Natural killer cell treated with Interleukin-12 subunit alpha and Interleukin-12 subunit beta and Interleukin-15 and Interleukin-18, amount 100 ng/mL, for 72 hours (primary cell): Measurements from ENCODE around the gene INTS7. TPM values are rescaled to one million over a fixed set of nuclear protein-coding genes. Genes with fewer than 3 reads are reported as not detected.
A peak's percentile ranks its signal among the peaks of the same experiment; 100 is the strongest.

Experiments used
- ATAC-seq, 2 donors: fragments of 150-1000 bp; cut with Tn5 transposase in 1 of 2; sonication (Bioruptor Pico), chemical (Tn5 transposase) in 1 of 2; 2 replicates each; pipeline ENCODE4 v1.10.0; 2021
- DNase-seq: peaks from one replicate; pipeline ENCODE4 v3.0.0; 2022; ENCODE audit warnings: low spot score
- H3K27ac Mint-ChIP-seq, 2 donors: 1 replicate in 1 of 2; 2 replicates in 1 of 2; pipeline ENCODE4 v1.8.0; 2022; ENCODE audit warnings: mixed read lengths in 2 of 2, mild to moderate bottlenecking in 1 of 2, moderate library complexity in 1 of 2
- H3K27me3 Mint-ChIP-seq, 2 donors: 1 replicate in 1 of 2; 2 replicates in 1 of 2; pipeline ENCODE4 v1.8.0; 2022; ENCODE audit warnings: mixed read lengths in 2 of 2
- H3K36me3 Mint-ChIP-seq: one replicate; pipeline ENCODE4 v1.8.0; 2022; ENCODE audit warnings: mixed read lengths
- H3K4me1 Mint-ChIP-seq, 2 donors: 1 replicate in 1 of 2; 2 replicates in 1 of 2; pipeline ENCODE4 v1.8.0; 2022; ENCODE audit warnings: low read depth in 2 of 2, mixed read lengths in 2 of 2, mild to moderate bottlenecking in 1 of 2
- H3K4me3 Mint-ChIP-seq: one replicate; pipeline ENCODE4 v1.8.0; 2022; ENCODE audit warnings: mixed read lengths
- H3K9me3 Mint-ChIP-seq: 2 replicates; pipeline ENCODE4 v1.8.0; 2022; ENCODE audit warnings: mixed read lengths
- total RNA-seq, 2 donors: library from RNA; stranded (reverse); gene quantifications; one replicate each; pipeline ENCODE4 v1.2.3, GENCODE V29; 2022

INTS7 gene, protein sequence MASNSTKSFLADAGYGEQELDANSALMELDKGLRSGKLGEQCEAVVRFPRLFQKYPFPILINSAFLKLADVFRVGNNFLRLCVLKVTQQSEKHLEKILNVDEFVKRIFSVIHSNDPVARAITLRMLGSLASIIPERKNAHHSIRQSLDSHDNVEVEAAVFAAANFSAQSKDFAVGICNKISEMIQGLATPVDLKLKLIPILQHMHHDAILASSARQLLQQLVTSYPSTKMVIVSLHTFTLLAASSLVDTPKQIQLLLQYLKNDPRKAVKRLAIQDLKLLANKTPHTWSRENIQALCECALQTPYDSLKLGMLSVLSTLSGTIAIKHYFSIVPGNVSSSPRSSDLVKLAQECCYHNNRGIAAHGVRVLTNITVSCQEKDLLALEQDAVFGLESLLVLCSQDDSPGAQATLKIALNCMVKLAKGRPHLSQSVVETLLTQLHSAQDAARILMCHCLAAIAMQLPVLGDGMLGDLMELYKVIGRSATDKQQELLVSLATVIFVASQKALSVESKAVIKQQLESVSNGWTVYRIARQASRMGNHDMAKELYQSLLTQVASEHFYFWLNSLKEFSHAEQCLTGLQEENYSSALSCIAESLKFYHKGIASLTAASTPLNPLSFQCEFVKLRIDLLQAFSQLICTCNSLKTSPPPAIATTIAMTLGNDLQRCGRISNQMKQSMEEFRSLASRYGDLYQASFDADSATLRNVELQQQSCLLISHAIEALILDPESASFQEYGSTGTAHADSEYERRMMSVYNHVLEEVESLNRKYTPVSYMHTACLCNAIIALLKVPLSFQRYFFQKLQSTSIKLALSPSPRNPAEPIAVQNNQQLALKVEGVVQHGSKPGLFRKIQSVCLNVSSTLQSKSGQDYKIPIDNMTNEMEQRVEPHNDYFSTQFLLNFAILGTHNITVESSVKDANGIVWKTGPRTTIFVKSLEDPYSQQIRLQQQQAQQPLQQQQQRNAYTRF
- 10 to 100 TPM; 32.9 to 41.8 TPM for total RNA-seq

DNA sequence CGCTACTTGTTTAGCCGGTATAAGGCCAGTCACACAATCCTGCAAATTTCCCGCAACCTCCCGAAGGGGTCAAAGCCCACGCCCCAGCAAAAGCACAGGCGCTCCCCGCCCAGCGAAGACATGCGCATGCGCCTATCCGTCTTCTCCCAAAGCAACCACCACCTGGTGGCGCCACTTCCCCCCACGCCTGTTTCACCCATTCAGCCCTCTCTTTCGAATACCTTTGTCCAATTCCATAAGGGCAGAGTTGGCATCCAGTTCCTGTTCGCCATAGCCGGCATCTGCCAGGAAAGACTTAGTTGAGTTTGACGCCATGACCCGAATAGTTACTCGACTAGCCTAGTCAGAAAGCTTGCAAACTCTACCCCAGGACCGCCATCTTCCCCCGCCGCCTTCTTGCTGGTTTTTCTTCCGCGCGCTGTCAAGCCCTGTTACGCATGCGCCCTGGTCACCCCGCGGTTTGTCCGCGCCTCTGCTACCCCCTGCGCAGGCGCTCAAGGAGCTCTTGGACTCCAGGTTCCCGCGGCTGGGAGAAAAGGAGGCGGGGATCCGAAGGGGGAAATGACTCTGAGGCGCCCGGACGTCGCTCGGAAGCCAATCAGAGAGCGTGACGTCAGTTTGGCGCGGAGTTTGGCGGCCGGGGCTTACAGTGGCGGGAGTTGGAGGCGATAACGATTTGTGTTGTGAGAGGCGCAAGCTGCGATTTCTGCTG is at the start of gene INTS7, which contains the start of gene DTL:
Gene INTS7, minus strand, starts transcription at position 435 of the 712 bp plus-strand sequence. Its CDS starts 120 bp downstream, at position 315.
Gene DTL, plus strand, starts transcription at position 626 of the 712 bp plus-strand sequence. CDS start 143 bp downstream, outside the sequence.
- Mint-ChIP-seq H3K9me3 (no peaks in the 10 kb centered on the region), H3K36me3 (peaks cover 6% of the 10 kb centered on the region)
- ATAC-seq, result peak; percentile 91 to 96

GRCh38 chr1:212082765-212083406 is 47.5 kb upstream of the INTS7 start:
- peaks cover 0 to 4% of the 10 kb centered on the region in 2 donors for H3K4me1 Mint-ChIP-seq
- ATAC-seq, result no peak
- no peaks in the 10 kb centered on the region for H3K27me3 Mint-ChIP-seq
- peaks cover 8% of the 10 kb centered on the region for H3K36me3 Mint-ChIP-seq
- H3K9me3 Mint-ChIP-seq, result no peaks in the 10 kb centered on the region
- H3K27ac Mint-ChIP-seq, result no peak overlapping the region
- no peak overlapping the region for H3K4me3 Mint-ChIP-seq
- no peak for DNase-seq

More for the DNA sequence above, at the start of gene INTS7, which contains the start of gene DTL:
- peaks cover 46 to 65% of the 10 kb centered on the region in 2 donors for H3K4me1 Mint-ChIP-seq
- H3K27me3 Mint-ChIP-seq, result no peaks in the 10 kb centered on the region
- DNase-seq, result peak; percentile 99
- peak within 1 kb of the TSS; percentile 93 to 97 for H3K27ac Mint-ChIP-seq
- H3K4me3 Mint-ChIP-seq, result peak within 1 kb of the TSS; percentile 94

DNA sequence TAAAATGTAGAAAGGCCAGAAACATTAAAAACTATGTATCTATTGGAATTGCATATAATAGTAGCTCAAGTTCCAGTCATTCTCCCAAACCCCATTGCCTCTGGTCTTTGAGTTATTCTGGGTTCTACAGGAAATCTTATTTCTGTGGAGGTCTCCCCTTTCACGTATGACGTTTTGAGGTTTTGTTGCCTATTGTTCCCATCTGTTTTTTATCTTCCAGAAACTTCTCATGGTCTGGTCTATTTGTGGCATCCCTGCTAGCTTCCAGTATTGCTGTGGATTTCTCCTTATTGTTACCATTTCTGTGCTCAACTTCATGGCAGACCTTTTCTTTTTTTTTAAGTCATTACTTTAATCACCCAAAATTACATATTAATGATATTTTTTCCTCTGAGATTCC is 43.5 kb upstream of the INTS7 start:
- Mint-ChIP-seq H3K36me3 (no peaks in the 10 kb centered on the region), H3K4me1 (no peaks in the 10 kb centered on the region), H3K9me3 (no peaks in the 10 kb centered on the region), H3K27me3 (no peaks in the 10 kb centered on the region), H3K27ac (no peak overlapping the region), H3K4me3 (no peak overlapping the region)
- DNase-seq (no peak), ATAC-seq (no peak)

GRCh38 chr1:212077028-212077427 is 41.7 kb upstream of the INTS7 start:
- H3K4me1 Mint-ChIP-seq, result no peaks in the 10 kb centered on the region
- no peaks in the 10 kb centered on the region for H3K27me3 Mint-ChIP-seq
- H3K36me3 Mint-ChIP-seq, result no peaks in the 10 kb centered on the region
- DNase-seq (no peak), ATAC-seq (no peak)
- H3K9me3 Mint-ChIP-seq, result no peaks in the 10 kb centered on the region
- no peak overlapping the region for H3K27ac Mint-ChIP-seq
- H3K4me3 Mint-ChIP-seq, result no peak overlapping the region

DNA sequence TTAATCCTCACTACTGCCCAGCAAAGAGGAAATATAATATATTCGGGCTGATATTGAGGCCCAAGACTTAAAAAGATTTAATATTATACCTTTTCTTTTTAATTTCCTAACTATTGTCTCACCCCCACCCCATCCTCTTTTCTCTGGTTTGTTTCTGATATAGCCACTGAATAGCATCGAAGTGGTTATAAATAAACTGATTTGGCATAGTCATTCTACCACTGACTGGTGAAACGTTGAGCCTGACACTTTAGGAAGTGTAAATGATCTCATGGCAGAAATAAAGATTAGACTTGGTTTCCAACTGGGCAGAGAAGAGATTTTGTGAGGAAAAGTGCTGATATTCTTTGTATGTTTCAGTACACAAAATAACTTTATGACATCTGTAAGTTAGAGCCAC is 39.5 kb upstream of the INTS7 start:
- DNase-seq (no peak), ATAC-seq (no peak)
- Mint-ChIP-seq H3K36me3 (no peaks in the 10 kb centered on the region), H3K9me3 (no peaks in the 10 kb centered on the region), H3K4me1 (no peaks in the 10 kb centered on the region), H3K27ac (no peak overlapping the region), H3K27me3 (no peaks in the 10 kb centered on the region), H3K4me3 (no peak overlapping the region)

- Mint-ChIP-seq H3K4me3 (no peak overlapping the region), H3K9me3 (no peaks in the 10 kb centered on the region), H3K36me3 (no peaks in the 10 kb centered on the region), H3K4me1 (no peaks in the 10 kb centered on the region), H3K27me3 (no peaks in the 10 kb centered on the region), H3K27ac (no peak overlapping the region)
- ATAC-seq (no peak), DNase-seq (no peak)
Measured at GRCh38 chr1:212074313-212074712, 39.0 kb upstream of the INTS7 start.

DNA sequence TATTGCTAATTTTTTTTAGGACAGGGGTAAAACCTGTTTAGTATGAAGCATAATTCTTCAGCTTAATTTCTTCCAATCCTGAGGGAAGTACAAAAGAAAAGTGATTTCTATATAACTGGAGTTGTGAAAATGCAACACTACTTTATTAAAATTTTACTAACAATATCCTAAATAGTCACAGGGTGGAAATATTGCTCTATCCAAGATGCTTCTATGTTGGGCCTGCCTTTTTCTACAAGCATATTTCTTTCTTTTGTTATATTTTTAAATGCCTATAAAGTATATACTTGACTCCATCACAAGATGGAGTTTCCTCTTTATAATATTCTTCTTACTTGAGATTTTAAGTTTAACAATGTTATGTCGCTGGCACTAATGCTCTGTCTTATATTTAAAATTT is 38.1 kb upstream of the INTS7 start:
- DNase-seq (no peak), ATAC-seq (no peak)
- Mint-ChIP-seq H3K27me3 (no peaks in the 10 kb centered on the region), H3K36me3 (no peaks in the 10 kb centered on the region), H3K27ac (no peak overlapping the region), H3K4me3 (no peak overlapping the region), H3K9me3 (no peaks in the 10 kb centered on the region), H3K4me1 (no peaks in the 10 kb centered on the region)

DNA sequence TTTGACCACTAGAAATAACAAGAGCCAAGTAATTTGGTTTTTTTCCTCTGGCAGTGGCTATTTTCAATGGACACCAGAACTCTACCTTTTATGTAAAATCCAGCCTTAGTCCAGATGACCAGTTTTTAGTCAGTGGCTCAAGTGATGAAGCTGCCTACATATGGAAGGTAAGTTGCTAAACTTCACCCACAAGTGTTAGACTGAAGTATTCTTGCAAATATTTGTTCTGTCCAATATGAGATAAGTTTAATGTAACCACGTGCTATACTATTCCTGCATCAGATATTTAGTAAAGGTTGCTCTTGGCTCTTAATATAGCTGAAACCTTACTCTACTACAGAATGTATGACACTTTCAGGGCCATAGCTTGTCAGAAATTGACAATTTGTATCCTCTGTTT is 36.7 kb upstream of the INTS7 start:
- no peak overlapping the region for H3K27ac Mint-ChIP-seq
- H3K9me3 Mint-ChIP-seq, result no peaks in the 10 kb centered on the region
- no peaks in the 10 kb centered on the region for H3K4me1 Mint-ChIP-seq
- no peak for ATAC-seq
- DNase-seq, result no peak
- peaks cover under 1% of the 10 kb centered on the region for H3K36me3 Mint-ChIP-seq
- H3K4me3 Mint-ChIP-seq, result no peak overlapping the region
- H3K27me3 Mint-ChIP-seq, result no peaks in the 10 kb centered on the region

- DNase-seq (no peak), ATAC-seq (no peak)
- H3K9me3 Mint-ChIP-seq, result no peaks in the 10 kb centered on the region
- H3K27ac Mint-ChIP-seq, result peak overlapping the region; percentile 11 to 23
- peaks cover 7% of the 10 kb centered on the region for H3K36me3 Mint-ChIP-seq
- H3K27me3 Mint-ChIP-seq, result no peaks in the 10 kb centered on the region
- no peaks in the 10 kb centered on the region for H3K4me1 Mint-ChIP-seq
- H3K4me3 Mint-ChIP-seq, result no peak overlapping the region
Measured at GRCh38 chr1:212070720-212071302, 35.5 kb upstream of the INTS7 start.

GRCh38 chr1:212067787-212068186 is 32.4 kb upstream of the INTS7 start:
- Mint-ChIP-seq H3K4me3 (no peak overlapping the region), H3K9me3 (no peaks in the 10 kb centered on the region), H3K27ac (no peak overlapping the region), H3K36me3 (peaks cover 7% of the 10 kb centered on the region), H3K27me3 (no peaks in the 10 kb centered on the region), H3K4me1 (no peaks in the 10 kb centered on the region)
- DNase-seq, result no peak
- ATAC-seq, result no peak

DNA sequence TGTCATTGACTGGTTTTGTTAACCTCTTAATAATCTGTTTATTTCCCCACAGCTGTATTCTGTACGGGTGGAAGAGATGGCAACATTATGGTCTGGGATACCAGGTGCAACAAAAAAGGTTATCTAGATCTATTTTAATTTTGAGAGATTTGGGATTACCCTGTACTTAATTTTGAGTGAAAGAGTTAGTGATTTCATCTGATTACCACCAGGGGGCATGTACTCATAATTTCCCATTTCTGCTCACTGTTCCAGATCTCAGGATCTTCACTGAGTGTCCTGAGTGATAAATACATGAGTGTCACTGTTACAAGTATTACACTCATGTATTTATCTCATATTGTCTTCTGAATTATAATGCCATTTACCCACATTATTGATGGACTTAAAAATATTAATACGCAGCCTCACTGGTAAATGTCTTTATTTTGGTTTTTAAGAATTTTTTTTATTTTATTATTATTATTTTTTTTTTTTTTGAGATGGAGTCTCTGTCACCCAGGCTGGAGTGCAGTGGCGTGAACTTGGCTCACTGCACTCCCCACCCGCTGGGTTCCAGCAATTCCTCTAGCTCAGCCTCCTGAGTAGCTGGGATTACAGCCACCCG is 27.6 kb upstream of the INTS7 start:
- DNase-seq, result no peak
- H3K4me1 Mint-ChIP-seq, result peaks cover 0 to 5% of the 10 kb centered on the region in 2 donors
- no peak overlapping the region for H3K4me3 Mint-ChIP-seq
- ATAC-seq, result no peak
- peaks cover 12% of the 10 kb centered on the region for H3K36me3 Mint-ChIP-seq
- no peaks in the 10 kb centered on the region for H3K9me3 Mint-ChIP-seq
- H3K27me3 Mint-ChIP-seq, result no peaks in the 10 kb centered on the region
- no peak overlapping the region for H3K27ac Mint-ChIP-seq

DNA sequence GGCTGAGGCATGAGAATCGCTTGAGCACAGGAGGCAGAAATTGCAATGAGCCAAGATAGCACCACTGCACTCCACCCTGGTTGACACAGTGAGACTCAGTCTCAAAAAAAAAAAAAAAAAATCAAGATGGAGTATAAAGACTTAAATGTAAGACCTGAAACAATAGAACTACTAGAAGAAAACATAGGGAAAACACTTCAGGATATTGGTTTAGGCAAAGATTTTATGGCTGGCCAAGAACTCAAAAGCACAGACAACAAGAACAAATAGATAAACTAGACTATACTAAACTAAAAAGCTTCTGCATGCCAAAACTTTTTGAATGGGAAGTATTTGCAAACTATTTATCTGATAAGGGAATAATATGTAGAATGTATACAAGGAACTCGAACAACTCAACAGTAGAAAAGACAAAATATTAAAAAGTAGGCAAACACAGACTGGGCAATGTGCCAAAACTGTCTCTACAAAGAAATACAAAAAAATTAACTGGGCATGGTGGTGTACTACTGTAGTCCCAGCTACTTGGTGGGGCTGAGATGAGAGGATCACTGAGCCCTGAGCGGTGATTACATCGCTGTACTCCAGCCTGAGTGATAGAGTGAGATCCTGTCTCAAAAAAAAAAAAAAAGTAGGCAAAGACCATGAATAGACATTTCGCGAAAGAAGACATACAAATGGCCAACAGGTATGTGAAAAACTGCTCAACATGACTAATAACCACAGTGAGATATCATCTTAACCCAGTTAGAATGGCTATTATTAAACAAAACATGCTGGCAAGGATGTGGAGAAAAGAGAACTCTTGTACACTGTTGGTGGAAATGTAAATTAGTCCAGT is 25.5 kb upstream of the INTS7 start:
- Mint-ChIP-seq H3K27me3 (no peaks in the 10 kb centered on the region), H3K27ac (peak overlapping the region in 1 of 2 donors; percentile 5), H3K9me3 (peaks cover 5% of the 10 kb centered on the region), H3K4me1 (peaks cover 6 to 12% of the 10 kb centered on the region in 2 donors), H3K36me3 (peaks cover 26% of the 10 kb centered on the region), H3K4me3 (no peak overlapping the region)
- ATAC-seq (no peak), DNase-seq (no peak)
